GM10266 (cell line): ENCODE data around the gene NIPBL.

ENCODE experiments used
- DNase-seq: peaks from one replicate; pipeline ENCODE4 v3.0.0; 2012; ENCODE audit errors: extremely low spot score
- CTCF ChIP-seq: IDR thresholded peaks from 2 replicates; pipeline ENCODE4 v1.5.1; 2012; ENCODE audit warnings: mild to moderate bottlenecking, low read depth; ENCODE audit not compliant: control insufficient read depth, insufficient read depth; ENCODE audit errors: missing control alignments

Gene NIPBL

GRCh38 chr5:36932699-36933098 is 56.1 kb downstream of the NIPBL start:
- no peak for TF ChIP-seq CTCF
- DNase-seq = no peak

- DNase-seq = no peak
- TF ChIP-seq CTCF = no peak
These were observed 58.3 kb downstream of the NIPBL start for GRCh38 chr5:36934740-36935356.

- no peak for TF ChIP-seq CTCF
- DNase-seq = no peak
These were observed 59.2 kb downstream of the NIPBL start for GRCh38 chr5:36935805-36936204.

- no peak for DNase-seq
- TF ChIP-seq CTCF = no peak
These were observed 59.7 kb downstream of the NIPBL start for GRCh38 chr5:36936309-36936708.

GRCh38 chr5:36938129-36938528 is 61.6 kb downstream of the NIPBL start:
- DNase-seq = no peak
- no peak for TF ChIP-seq CTCF

GRCh38 chr5:36939969-36940858 is 63.6 kb downstream of the NIPBL start:
- no peak for DNase-seq
- no peak for TF ChIP-seq CTCF

- TF ChIP-seq CTCF = no peak
These were observed 67.0 kb downstream of the NIPBL start for GRCh38 chr5:36943584-36943983.

More at GRCh38 chr5:36943584-36943983, 67.0 kb downstream of the NIPBL start:
- no peak for DNase-seq
